Measurements from ENCODE around the gene CAPN1. TPM values are rescaled to one million over a fixed set of nuclear protein-coding genes. Genes with fewer than 3 reads are reported as not detected.

Gene CAPN1
- total RNA-seq, 1 experiment from 2014 or later = 195 TPM

DNA sequence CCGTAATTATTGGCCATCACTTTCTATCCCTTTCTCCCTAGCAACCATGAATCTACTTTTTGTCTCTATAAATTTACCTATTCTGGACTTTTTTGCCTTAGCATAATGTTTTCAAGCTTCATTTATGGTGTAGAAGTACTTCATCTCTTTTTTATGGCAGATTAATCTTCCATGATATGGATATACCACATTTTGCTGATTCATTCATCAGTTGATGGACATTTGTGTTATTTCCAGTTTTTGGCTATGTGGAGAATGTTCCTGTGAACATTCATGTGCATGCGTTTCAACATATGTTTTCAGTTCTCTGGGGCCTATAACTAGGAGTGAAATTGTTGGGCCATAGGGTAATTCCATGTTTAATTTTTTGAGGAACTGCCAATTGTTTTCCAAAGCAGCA, 12.8 kb downstream of the CAPN1 start:
- DNase-seq (ENCODE audit: low read depth) = no peak

DNA sequence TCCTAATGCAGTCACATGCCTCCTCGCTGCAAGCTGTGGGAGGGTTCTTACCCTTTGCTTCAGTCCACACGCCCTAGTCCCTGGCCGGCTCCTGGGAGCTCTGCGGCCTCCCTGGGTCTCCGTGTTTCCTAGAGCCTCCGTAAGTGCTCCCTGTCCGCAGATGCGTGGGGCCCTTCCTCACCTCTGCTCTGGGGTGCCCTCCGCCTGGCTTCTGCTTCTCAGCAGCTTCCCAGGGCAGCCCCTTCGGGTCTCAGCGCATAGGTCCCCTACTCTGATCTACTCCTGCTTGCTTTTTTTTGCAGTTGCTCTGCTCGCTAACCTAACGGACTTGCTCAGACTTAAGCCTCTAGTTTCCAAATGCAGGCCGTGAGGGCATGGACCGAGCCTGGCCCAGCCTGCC, 22.4 kb downstream of the CAPN1 start:
- no peak for DNase-seq (ENCODE audit: low read depth)

DNA sequence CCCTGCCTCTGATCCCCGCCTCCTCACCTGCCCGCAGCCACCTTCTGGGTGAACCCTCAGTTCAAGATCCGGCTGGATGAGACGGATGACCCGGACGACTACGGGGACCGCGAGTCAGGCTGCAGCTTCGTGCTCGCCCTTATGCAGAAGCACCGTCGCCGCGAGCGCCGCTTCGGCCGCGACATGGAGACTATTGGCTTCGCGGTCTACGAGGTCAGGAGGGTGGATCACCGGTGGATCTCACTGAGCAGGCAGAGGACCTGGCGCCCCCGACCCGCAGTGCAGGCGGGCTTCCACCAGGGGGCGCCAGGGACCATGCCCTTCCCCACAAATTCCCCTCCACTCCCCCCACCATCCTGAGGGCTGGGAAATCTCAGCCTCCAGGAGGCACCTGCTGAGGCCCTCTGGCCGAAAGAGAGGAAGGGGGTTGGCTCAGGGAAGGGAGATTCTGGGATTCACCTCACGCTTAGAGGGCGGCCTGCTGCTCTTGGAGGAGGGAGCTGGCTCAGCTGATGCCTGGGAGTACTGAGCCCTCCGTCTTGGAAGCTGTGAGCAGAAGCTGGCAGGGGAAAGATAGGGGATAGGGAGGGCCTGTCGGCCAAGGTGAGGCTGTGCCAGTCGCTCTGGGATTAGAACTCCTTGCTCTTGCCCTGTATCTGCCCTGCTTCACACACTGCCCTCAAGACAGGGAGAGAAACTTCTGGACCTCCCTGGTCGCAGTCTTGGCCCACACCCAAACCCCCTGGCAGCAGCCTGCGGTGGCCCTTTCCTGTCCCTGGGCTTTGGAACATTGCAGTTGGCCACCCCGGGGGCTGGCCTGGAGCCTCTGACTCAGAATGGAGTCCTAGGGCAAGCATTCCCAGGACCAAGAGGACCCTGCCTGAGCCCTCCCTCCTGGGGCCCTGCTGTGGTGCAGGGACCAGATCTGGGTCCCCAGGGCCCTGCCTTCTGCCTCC, 23.2 kb downstream of the CAPN1 start:
- DNase-seq (ENCODE audit: low read depth) = no peak

DNA sequence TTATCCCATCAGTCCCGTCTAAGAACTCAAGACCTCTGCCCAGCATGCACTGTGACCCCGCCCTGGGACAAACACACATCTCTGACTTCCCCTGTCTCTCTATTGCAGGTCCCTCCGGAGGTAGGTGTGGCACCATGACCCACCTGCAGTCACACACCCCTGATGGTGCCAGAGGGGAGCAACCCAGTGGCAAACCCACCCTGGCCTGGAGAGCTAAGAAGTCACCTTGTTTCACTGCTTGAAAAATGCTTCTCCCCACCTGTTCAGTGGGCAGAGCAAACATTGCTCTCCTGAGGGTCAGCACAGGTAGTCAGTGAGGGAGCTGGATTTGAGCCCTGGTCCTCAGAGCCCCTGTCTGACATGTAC, 23.9 kb downstream of the CAPN1 start:
- no peak for DNase-seq (ENCODE audit: low read depth)

DNA sequence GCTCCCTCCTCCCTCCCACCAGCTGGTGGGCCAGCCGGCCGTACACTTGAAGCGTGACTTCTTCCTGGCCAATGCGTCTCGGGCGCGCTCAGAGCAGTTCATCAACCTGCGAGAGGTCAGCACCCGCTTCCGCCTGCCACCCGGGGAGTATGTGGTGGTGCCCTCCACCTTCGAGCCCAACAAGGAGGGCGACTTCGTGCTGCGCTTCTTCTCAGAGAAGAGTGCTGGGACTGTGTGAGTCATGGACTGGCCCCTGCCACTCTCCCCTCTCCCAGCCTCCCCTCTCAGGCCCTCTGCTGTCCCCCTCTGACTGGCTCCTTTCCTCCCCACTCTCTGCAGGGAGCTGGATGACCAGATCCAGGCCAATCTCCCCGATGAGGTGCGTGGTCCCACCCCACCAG, 24.7 kb downstream of the CAPN1 start:
- DNase-seq (ENCODE audit: low read depth) = no peak

DNA sequence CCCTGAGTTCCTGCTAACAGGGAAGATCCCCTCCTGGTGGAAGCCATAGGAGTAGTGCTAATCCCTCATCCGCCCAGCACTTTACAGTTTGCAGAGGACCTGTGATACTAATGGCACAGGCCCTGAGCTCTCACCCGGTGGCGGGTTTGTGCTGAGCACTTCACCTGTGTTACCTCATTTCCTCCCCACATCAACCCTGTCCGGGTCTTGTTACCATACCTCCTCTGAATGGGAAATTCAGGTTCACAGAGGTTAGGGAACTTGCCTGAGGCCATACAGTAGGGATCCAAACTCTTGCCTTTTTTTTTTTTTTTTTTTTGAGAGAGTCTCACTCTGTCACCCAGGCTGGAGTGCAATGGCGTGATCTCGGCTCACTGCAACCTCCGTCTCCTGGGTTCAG, 25.2 kb downstream of the CAPN1 start:
- DNase-seq (ENCODE audit: low read depth) = no peak

DNA sequence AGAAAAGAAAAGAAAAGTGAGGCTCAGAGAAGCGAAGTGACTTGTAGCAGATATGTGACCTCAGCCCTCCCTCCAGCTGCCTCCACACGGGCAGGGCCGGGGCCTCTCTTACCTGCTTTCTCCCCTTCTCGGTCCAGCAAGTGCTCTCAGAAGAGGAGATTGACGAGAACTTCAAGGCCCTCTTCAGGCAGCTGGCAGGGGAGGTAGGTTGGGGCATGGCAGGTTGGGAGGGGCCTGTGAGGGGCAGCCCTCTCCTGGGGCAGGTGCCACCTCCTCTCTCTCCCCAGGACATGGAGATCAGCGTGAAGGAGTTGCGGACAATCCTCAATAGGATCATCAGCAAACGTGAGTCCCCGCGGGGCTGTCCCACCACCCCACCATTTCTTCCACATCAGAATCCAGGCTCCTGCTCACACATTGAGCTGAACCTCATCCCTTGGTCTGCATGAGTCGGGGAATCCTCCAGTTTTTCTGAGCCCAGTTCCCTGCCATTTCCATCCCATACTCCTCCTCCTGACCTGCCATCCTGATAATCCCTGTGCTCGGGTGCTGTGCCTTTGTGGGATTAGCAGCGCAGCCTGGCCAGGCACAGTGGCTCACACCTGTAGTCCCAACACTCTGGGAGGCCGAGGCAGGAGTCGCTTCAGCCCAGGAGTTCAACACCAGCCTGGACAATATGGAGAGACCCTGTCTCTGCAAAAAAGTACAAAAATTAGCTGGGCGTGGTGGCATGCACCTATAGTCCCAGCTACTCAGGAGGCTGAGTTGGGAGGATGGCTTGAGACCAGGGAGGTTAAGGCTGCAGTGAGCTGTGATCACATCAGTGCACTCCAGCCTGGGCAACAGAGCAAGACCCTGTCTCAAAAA, 26.4 kb downstream of the CAPN1 start:
- DNase-seq (ENCODE audit: low read depth) = no peak

DNA sequence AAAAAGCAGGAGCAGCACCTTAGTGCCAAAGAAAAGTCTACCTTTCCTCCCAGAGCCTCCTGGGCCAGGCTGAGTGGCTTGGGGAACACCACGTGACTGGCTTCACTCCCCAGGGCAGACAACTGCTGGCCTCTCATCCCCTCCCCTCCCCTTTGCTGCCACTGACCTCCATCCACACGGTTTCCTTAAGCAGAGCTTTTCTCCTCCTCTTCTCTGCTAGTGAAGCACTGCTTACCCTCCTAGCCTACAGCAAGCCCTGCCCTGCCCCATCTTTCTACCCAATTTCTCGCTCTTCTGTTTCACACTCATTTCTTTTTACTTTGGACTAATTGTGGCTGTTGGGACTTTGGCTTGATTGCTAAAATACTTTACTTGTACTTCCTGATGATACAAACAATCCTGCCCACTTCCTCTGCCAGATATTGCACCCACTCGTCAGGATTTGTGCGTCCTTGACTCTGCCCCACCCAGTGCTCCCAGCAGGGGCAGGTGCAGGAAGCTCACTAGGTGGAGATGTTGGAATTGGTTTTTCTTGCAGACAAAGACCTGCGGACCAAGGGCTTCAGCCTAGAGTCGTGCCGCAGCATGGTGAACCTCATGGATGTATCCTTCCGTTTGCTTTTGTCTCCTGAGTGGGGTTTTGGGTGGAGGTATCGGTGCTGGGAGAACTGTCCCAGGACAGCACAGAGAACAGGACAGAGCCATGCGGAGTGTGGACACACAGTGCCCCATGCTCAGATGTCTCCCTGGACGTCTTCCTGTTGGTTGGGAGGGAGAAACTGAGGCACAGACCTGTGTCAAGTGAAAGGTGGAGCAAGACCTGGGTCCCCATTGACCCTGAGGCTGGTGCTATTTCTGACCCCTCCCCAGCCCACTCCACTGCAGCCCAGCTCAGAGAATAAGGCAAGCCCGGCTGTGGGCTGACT, 27.3 kb downstream of the CAPN1 start:
- no peak for DNase-seq (ENCODE audit: low read depth)

DNA sequence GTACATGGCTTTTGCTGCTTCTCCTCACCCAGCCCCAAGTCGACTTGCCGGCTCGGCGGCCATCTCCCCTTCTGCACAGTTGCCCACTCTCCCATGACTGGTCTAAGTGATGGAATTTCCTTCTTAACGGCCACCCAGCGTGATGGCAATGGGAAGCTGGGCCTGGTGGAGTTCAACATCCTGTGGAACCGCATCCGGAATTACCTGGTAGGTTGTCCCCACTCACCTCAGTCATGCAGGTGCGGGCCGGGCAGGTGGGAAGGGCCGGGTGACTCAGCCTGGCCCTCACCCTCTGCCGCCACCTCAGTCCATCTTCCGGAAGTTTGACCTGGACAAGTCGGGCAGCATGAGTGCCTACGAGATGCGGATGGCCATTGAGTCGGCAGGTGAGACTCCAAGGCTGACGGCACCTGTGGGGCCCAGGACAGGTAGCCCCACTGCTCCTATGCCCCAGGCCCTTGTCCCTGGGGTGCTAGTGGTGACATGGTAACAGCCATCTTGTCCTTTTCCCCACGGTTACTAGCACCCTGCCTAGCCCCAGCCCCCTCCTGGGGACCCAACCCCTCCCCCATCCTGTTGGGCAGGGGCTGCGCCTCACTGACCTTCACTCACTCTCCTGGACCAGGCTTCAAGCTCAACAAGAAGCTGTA, 28.1 kb downstream of the CAPN1 start:
- DNase-seq (ENCODE audit: low read depth) = no peak

DNA sequence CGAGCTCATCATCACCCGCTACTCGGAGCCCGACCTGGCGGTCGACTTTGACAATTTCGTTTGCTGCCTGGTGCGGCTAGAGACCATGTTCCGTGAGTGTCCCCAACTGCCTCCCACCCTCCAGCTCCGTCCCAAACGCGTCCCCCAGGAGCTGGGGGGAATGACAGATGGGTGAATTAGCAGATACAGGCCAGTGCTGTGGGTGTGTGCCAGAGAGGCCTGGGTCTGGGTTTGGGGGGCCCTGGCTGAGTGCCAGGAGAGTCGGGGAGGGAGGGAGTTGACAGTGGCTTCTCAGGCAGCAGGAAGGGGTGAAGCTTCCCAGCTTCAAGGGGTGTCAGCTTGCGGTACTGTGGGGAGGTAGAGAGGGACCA, 28.6 kb downstream of the CAPN1 start:
- no peak for DNase-seq (ENCODE audit: low read depth)

DNA sequence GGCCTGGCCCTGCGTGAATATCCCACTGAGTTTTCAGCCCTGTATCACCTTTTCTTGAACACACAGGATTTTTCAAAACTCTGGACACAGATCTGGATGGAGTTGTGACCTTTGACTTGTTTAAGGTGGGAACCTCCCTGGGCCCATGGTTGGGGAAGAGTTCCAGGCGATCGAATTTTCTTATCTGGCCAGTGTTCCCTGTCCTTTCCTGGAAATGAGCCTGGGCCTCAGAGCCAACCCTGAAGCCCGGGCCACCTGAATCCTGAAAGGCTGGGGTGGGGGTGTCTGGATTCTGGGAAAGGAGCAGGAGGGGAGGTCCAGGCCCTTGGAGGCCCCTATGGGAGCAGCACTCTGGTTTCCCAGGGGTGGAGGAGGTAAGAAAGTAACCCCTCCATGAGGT, 29.0 kb downstream of the CAPN1 start:
- DNase-seq (ENCODE audit: low read depth) = no peak

DNA sequence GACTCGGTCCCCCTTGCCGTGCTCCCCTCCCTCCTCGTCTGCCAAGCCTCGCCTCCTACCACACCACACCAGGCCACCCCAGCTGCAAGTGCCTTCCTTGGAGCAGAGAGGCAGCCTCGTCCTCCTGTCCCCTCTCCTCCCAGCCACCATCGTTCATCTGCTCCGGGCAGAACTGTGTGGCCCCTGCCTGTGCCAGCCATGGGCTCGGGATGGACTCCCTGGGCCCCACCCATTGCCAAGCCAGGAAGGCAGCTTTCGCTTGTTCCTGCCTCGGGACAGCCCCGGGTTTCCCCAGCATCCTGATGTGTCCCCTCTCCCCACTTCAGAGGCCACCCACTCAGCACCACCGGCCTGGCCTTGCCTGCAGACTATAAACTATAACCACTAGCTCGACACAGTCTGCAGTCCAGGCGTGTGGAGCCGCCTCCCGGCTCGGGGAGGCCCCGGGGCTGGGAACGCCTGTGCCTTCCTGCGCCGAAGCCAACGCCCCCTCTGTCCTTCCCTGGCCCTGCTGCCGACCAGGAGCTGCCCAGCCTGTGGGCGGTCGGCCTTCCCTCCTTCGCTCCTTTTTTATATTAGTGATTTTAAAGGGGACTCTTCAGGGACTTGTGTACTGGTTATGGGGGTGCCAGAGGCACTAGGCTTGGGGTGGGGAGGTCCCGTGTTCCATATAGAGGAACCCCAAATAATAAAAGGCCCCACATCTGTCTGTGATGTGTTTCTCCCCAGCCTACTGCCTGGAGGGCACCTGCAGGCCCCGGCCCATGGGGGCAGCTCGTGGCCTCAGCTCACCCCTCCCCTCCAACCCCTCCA, 29.8 kb downstream of the CAPN1 start:
- DNase-seq (ENCODE audit: low read depth) = no peak

DNA sequence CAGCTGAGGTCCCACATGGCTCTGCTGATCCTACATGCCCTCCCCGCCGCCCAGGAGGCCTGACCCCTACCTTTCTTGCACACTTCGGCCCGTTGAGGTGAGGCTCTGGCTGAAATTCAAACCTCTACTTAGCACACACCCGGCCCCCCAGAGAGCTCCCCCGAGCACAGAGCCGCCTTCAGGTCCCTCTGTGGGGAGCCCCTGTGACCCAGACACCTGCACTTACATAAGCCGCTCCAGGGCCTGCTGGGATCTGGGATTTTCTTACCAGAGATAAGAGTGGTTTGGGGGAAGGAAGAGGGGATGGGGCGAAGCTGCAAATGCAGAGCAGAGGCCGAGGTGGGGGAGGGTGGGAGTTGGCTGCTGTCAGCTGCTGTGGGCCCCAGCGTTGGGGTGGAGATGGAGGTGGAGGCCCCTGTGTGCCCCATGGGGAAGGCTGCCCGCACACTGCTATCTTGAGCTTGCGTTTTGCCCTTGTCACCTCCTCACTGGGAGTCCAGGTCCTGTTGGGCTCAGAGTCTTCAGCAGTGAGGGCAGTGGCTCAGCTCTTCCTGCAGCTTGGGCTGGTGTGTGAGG, 30.6 kb downstream of the CAPN1 start:
- no peak for DNase-seq (ENCODE audit: low read depth)

DNA sequence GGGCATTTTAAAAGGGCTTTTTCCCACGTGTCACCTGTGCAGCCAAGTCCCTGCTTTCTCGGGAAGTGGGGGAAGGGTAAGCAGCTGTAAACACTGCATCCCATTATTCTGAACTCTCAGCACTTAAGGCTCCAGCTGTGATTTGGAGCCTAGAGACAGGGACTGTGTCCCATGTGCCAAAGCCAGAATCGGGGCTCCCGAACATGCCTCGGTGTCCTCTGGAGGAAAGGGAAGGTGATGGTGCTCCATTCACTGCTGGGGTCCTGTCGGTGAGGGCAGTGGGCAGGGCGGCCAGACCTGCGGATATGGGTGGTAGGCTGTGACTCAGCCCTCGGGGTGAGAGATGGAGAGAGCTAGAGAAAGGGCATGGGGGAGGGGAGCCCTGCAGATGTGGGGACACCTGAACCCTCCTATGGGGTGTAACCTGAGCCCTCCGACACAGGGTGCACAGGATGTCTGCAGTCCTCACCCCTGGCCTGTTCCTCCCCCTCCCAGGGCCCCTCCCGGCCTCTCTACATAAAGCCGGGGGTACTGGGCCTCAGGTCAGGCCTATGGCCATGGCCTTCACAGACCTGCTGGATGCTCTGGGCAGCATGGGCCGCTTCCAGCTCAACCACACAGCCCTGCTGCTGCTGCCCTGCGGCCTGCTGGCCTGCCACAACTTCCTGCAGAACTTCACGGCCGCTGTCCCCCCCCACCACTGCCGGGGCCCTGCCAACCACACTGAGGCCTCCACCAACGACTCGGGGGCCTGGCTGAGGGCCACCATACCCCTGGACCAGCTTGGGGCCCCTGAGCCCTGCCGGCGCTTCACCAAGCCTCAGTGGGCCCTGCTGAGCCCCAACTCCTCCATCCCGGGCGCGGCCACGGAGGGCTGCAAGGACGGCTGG, 31.8 kb downstream of the CAPN1 start:
- peak; percentile 68 for DNase-seq (ENCODE audit: low read depth)

DNA sequence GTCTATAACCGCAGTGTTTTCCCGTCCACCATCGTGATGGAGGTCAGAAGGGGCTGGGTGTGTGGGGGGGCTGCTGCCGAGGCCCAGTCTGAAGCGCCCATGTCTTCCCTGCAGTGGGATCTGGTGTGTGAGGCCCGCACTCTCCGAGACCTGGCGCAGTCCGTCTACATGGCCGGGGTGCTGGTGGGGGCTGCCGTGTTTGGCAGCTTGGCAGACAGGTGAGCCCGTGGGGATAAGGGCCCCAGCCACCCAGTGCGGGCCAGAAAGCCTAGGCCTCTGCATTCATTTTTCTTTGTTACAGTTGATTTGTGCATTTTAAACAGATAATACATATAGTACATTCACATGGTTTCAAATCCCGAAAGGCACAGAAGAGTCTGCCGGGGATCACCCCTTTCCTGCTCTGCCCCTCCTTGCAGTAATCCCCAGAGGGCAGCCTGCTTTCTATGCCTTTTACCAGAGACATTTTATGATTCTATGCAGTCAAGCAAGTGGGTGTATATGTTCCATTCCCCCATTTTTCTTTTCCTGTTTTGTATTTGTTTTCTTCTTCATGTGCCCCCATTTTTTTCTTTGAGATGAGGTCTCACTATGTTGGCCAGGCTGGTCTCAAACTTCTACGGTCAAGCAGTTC, 32.6 kb downstream of the CAPN1 start:
- DNase-seq (ENCODE audit: low read depth) = no peak

DNA sequence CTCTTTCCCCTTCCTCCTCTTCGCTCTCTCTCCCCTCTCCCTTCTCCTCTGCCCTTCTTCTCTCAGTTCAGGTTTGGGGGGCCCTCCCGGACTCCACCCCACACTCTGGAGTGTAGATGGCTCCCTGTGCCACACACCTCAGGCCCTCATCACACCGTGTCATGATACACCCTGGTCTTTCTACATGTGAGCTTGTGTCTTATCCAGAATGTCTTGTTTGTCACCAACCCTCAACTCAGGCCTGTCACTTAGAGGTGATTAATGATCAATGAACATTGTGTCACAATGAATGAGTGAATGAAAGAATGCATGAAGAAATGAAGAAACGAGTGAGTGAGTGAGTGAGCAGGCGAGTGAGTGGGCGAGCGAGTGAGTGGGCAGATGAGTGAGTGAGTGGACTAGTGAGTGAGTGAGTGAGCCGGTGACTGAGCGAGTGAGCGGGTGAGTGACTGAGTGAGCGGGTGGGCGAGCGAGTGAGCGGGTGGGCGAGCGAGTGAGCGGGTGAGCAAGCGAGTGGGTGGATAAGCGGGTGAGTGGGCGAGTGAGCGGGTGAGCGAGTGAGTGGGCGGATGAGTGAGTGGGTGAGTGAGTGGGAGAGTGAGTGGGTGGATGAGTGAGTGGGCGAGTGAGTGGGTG, 33.8 kb downstream of the CAPN1 start:
- no peak for DNase-seq (ENCODE audit: low read depth)

DNA sequence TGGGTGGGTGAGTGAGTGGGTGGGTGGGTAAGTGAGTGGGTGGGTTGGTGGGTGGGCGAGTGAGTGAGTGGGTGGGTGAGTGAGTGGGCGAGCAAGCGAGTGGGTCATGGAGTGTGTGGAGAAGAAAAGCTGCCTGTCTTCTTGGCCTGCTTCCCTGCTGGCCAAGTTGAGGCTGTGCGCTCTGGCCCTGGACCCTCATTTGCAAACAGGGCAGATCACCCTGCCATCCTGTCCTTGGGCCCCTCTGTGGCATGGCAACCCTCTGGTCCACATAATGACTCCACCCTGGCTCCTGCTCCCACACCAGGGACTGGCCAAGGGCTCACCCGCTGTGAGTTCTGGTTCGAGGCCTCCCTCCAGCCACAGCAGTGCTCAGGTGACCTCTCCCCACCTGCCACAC, 35.1 kb downstream of the CAPN1 start:
- DNase-seq (ENCODE audit: low read depth) = no peak
